H9 (cell line): ENCODE measurements around the gene AP2A1. TPM values are rescaled to one million over a fixed set of nuclear protein-coding genes. Genes with fewer than 3 reads are reported as not detected.

ENCODE experiments used
- DNase-seq: peaks from one replicate; pipeline ENCODE4 v3.0.0-alpha.2; 2017
- H2AFZ ChIP-seq: one replicate; pipeline ENCODE4 v1.6.1; 2013; ENCODE audit warnings: mild to moderate bottlenecking, low read length, control low read depth, moderate library complexity
- H2AK5ac ChIP-seq: 2 replicates; pipeline ENCODE4 v1.6.1; 2013; ENCODE audit warnings: low read length, control low read depth, mixed read lengths; ENCODE audit not compliant: insufficient read length
- H2BK120ac ChIP-seq: one replicate; pipeline ENCODE4 v1.6.1; 2013; ENCODE audit warnings: low read depth, mild to moderate bottlenecking, low read length, control low read depth, inconsistent platforms; ENCODE audit not compliant: poor library complexity, severe bottlenecking
- H2BK12ac ChIP-seq: 2 replicates; pipeline ENCODE4 v1.6.1; 2013; ENCODE audit warnings: low read length, control low read depth, mixed read lengths, low read depth; ENCODE audit not compliant: insufficient read length
- H2BK15ac ChIP-seq: 2 replicates; pipeline ENCODE4 v1.6.1; 2013; ENCODE audit warnings: low read depth, low read length, control low read depth
- H2BK20ac ChIP-seq: one replicate; pipeline ENCODE4 v1.6.1; 2013; ENCODE audit warnings: low read depth, mild to moderate bottlenecking, low read length, control low read depth, inconsistent platforms; ENCODE audit not compliant: poor library complexity, severe bottlenecking
- H2BK5ac ChIP-seq: 2 replicates; pipeline ENCODE4 v1.6.1; 2013; ENCODE audit warnings: low read length, control low read depth, mixed read lengths; ENCODE audit not compliant: insufficient read length
- H3K14ac ChIP-seq: 2 replicates; pipeline ENCODE4 v1.6.1; 2013; ENCODE audit warnings: low read length, control low read depth; ENCODE audit not compliant: insufficient read depth
- H3K18ac ChIP-seq: 2 replicates; pipeline ENCODE4 v1.6.1; 2013; ENCODE audit warnings: low read depth, mild to moderate bottlenecking, mixed read lengths, low read length, control low read depth; ENCODE audit not compliant: insufficient read length
- H3K23ac ChIP-seq: 2 replicates; pipeline ENCODE4 v1.6.1; 2013; ENCODE audit warnings: low read length, control low read depth, mixed read lengths, low read depth; ENCODE audit not compliant: insufficient read length
- H3K23me2 ChIP-seq: 2 replicates; pipeline ENCODE4 v1.6.1; 2013; ENCODE audit warnings: low read depth, mild to moderate bottlenecking, mixed read lengths, low read length, control low read depth; ENCODE audit not compliant: insufficient read length, poor library complexity, severe bottlenecking
- H3K27ac ChIP-seq: 2 replicates; pipeline ENCODE4 v1.5.1; 2013; ENCODE audit warnings: low read length, control low read depth, mixed read lengths, low read depth; ENCODE audit not compliant: insufficient read length
- H3K27me3 ChIP-seq: 2 replicates; pipeline ENCODE4 v1.6.1; 2013; ENCODE audit warnings: low read length, control low read depth, inconsistent platforms; ENCODE audit not compliant: insufficient read depth
- H3K4ac ChIP-seq: 2 replicates; pipeline ENCODE4 v1.6.1; 2013; ENCODE audit warnings: low read depth, mild to moderate bottlenecking, control low read depth, inconsistent platforms, low read length, moderate library complexity
- H3K4me1 ChIP-seq: 2 replicates; pipeline ENCODE4 v1.6.1; 2013; ENCODE audit warnings: low read length, control low read depth, inconsistent platforms; ENCODE audit not compliant: insufficient read depth
- H3K4me2 ChIP-seq: 2 replicates; pipeline ENCODE4 v1.6.1; 2013; ENCODE audit warnings: low read length, control low read depth, mixed read lengths; ENCODE audit not compliant: insufficient read length, insufficient read depth
- H3K56ac ChIP-seq: 2 replicates; pipeline ENCODE4 v1.6.1; 2013; ENCODE audit warnings: low read depth, mild to moderate bottlenecking, mixed read lengths, low read length, control low read depth; ENCODE audit not compliant: insufficient read length
- H3K79me1 ChIP-seq: 2 replicates; pipeline ENCODE4 v1.6.1; 2013; ENCODE audit warnings: low read depth, mild to moderate bottlenecking, moderate library complexity, low read length, control low read depth, inconsistent platforms; ENCODE audit not compliant: insufficient read depth, poor library complexity, severe bottlenecking
- H3K79me2 ChIP-seq: 2 replicates; pipeline ENCODE4 v1.6.1; 2013; ENCODE audit warnings: low read length, control low read depth, inconsistent platforms; ENCODE audit not compliant: insufficient read depth
- H3K9ac ChIP-seq: 2 replicates; pipeline ENCODE4 v1.6.1; 2013; ENCODE audit warnings: low read length, control low read depth, mixed read lengths; ENCODE audit not compliant: insufficient read length; ENCODE audit errors: extremely low read depth
- H3K9me3 ChIP-seq: one replicate; pipeline ENCODE4 v1.6.1; 2013; ENCODE audit warnings: low read depth, low read length, inconsistent platforms; ENCODE audit not compliant: control insufficient read depth
- H3T11ph ChIP-seq: one replicate; pipeline ENCODE4 v1.6.1; 2013; ENCODE audit warnings: mild to moderate bottlenecking, low read length, control low read depth, inconsistent platforms
- H4K20me1 ChIP-seq: one replicate; pipeline ENCODE4 v1.6.1; 2013; ENCODE audit not compliant: control insufficient read depth, insufficient read length, insufficient read depth
- H4K5ac ChIP-seq: 2 replicates; pipeline ENCODE4 v1.6.1; 2013; ENCODE audit warnings: low read depth, mild to moderate bottlenecking, mixed read lengths, low read length, control low read depth; ENCODE audit not compliant: insufficient read length
- H4K8ac ChIP-seq: replicated peaks from 2 replicates; pipeline ENCODE4 v1.6.1; 2013; ENCODE audit warnings: low read length, control low read depth, mixed read lengths, low read depth; ENCODE audit not compliant: insufficient read length
- H4K91ac ChIP-seq: 2 replicates; pipeline ENCODE4 v1.6.1; 2013; ENCODE audit warnings: low read depth, mild to moderate bottlenecking, moderate library complexity, mixed read lengths, low read length, control low read depth; ENCODE audit not compliant: insufficient read length
- H3K27ac Mint-ChIP-seq, 3 experiments: 2 replicates in 2 of 3; 3 replicates in 1 of 3; pipeline ENCODE4 v1.8.0; 2020 to 2021; ENCODE audit warnings: mixed read lengths in 3 of 3, mild to moderate bottlenecking in 1 of 3, moderate library complexity in 1 of 3
- H3K27me3 Mint-ChIP-seq: 2 replicates; pipeline ENCODE4 v1.8.0; 2021; ENCODE audit warnings: low read depth, mild to moderate bottlenecking, moderate library complexity, mixed read lengths
- H3K36me3 Mint-ChIP-seq, 3 experiments: 2 replicates in 2 of 3; 3 replicates in 1 of 3; pipeline ENCODE4 v1.8.0; 2020 to 2021; ENCODE audit warnings: low read depth in 3 of 3, mixed read lengths in 3 of 3; ENCODE audit not compliant: insufficient read depth in 1 of 3
- H3K4me1 Mint-ChIP-seq, 2 experiments: 2 replicates each; pipeline ENCODE4 v1.8.0; 2020; ENCODE audit warnings: mixed read lengths in 2 of 2
- H3K4me3 Mint-ChIP-seq, 2 experiments: 2 replicates in 1 of 2; 3 replicates in 1 of 2; pipeline ENCODE4 v1.8.0; 2020 to 2021; ENCODE audit warnings: mild to moderate bottlenecking in 2 of 2, mixed read lengths in 2 of 2, moderate library complexity in 1 of 2
- H3K9me3 Mint-ChIP-seq, 2 experiments: 2 replicates in 1 of 2; 3 replicates in 1 of 2; pipeline ENCODE4 v1.8.0; 2020; ENCODE audit warnings: mild to moderate bottlenecking in 2 of 2, mixed read lengths in 2 of 2, moderate library complexity in 1 of 2
- WGBS: extraction: QIAGEN DNeasy Blood & Tissue Kit; methylation state at CpG from one replicate; pipeline ENCODE4 v1.1.7; 2013; ENCODE audit warnings: missing lambda C conversion rate, low lambda C conversion rate, mixed read lengths; ENCODE audit not compliant: insufficient read length; ENCODE audit errors: extremely low coverage; 5-methylcytosine and 5-hydroxymethylcytosine counted together
- total RNA-seq: library from RNA; stranded (reverse); gene quantifications from 2 replicates; pipeline ENCODE4 v1.2.1, GENCODE V29; 2021
- TF ChIP-seq, protein P1 (sequence below): fragments of 200-600 bp; sonication (generic); conservative IDR thresholded peaks from 3 replicates; pipeline ENCODE4 v1.8.0; 2021; ENCODE audit warnings: antibody characterized with exemption, mild to moderate bottlenecking

The AP2A1 gene
- total RNA-seq, 1 experiment from 2014 or later: 108 TPM

- H3K18ac ChIP-seq: no peak overlapping the region
- H3K79me1 ChIP-seq: no peaks in the 10 kb centered on the region
- Mint-ChIP-seq H3K9me3 (no peaks in the 10 kb centered on the region; a peak in 1 of 5 replicates), H3K27ac (peak overlapping the region in 1 of 3 experiments; percentile 40; a peak in 1 of 7 replicates), H3K36me3 (peaks cover 27 to 76% (median 56%) of the 10 kb centered on the region in 3 experiments; a peak in 6 of 7 replicates), H3K27me3 (no peaks in the 10 kb centered on the region), H3K4me3 (no peak overlapping the region), H3K4me1 (peaks cover 0 to 3% of the 10 kb centered on the region in 2 experiments; a peak in 1 of 4 replicates)
- no peak overlapping the region for H2BK5ac ChIP-seq
- H3K79me2 ChIP-seq: no peaks in the 10 kb centered on the region
- H3K9ac ChIP-seq: no peak overlapping the region
- TF ChIP-seq, protein P1, sequence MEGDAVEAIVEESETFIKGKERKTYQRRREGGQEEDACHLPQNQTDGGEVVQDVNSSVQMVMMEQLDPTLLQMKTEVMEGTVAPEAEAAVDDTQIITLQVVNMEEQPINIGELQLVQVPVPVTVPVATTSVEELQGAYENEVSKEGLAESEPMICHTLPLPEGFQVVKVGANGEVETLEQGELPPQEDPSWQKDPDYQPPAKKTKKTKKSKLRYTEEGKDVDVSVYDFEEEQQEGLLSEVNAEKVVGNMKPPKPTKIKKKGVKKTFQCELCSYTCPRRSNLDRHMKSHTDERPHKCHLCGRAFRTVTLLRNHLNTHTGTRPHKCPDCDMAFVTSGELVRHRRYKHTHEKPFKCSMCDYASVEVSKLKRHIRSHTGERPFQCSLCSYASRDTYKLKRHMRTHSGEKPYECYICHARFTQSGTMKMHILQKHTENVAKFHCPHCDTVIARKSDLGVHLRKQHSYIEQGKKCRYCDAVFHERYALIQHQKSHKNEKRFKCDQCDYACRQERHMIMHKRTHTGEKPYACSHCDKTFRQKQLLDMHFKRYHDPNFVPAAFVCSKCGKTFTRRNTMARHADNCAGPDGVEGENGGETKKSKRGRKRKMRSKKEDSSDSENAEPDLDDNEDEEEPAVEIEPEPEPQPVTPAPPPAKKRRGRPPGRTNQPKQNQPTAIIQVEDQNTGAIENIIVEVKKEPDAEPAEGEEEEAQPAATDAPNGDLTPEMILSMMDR: no peak
- no peak overlapping the region for H2AFZ ChIP-seq
- no peaks in the 10 kb centered on the region for H3K9me3 ChIP-seq
- H2AK5ac ChIP-seq: no peak overlapping the region
- H3K14ac ChIP-seq: no peak overlapping the region
- no peak overlapping the region for H4K5ac ChIP-seq
- no peak overlapping the region for H2BK15ac ChIP-seq
- H3K23ac ChIP-seq: no peak overlapping the region
- no peak overlapping the region for H3T11ph ChIP-seq
- peaks cover 2% of the 10 kb centered on the region for H4K20me1 ChIP-seq
- DNase-seq: no peak
- H3K4me2 ChIP-seq: no peak overlapping the region
- no peak overlapping the region for H3K4ac ChIP-seq
- no peaks in the 10 kb centered on the region for H3K27me3 ChIP-seq
- no peak overlapping the region for H2BK12ac ChIP-seq
- no peaks in the 10 kb centered on the region for H3K23me2 ChIP-seq
- H3K56ac ChIP-seq: no peak overlapping the region
- WGBS: no CpG with 5 or more reads among the region's 20 CpGs
- H2BK120ac ChIP-seq: no peak overlapping the region
- no peak overlapping the region for H4K91ac ChIP-seq
- H3K27ac ChIP-seq: no peak overlapping the region
- no peak overlapping the region for H4K8ac ChIP-seq
- no peaks in the 10 kb centered on the region for H3K4me1 ChIP-seq
- no peak overlapping the region for H2BK20ac ChIP-seq
These were observed 28.8 kb downstream of the AP2A1 start for GRCh38 chr19:49795615-49796014.
